ENCODE measurements around the gene ENTPD6.

DNA sequence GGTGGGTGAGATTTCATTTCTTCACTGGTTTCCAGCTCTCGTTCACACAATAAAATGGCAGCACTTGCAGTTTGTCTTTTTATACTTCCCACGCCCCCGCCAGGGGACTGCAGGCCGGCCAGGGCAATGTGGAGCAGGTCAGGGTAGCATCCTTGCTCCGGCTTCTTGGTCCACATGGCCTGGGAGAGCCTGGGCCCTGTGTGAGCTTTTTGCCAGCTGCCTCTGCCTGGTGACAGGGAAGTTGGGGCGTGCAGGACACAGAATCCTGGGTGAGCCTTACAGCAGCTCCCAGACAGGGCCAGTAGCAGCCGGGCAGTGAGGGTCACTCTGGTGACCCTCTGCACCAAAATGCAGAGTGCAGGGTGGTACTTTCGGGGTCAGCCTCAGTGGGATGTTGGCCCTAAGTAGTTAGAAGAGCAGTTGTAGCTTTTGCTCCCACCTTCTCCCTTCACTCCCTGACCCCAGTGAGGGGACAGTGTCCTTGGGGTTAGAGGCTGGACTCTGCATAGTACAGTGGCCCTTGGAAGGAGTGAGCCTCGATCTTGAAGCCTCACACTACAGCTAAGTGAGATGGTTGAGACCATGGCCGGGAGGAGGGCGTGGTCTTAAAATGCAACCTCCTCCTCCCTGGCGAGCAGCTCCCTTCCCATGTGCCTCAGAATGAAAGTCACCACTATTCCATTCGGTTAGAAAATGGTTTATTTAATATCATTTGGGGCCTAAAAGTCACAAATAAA lies 76.1 kb downstream of the ENTPD6 start:
- TF ChIP-seq POLR2A (IDR thresholded peaks at IDR 0.05), result no peak
- TF ChIP-seq, protein P1, sequence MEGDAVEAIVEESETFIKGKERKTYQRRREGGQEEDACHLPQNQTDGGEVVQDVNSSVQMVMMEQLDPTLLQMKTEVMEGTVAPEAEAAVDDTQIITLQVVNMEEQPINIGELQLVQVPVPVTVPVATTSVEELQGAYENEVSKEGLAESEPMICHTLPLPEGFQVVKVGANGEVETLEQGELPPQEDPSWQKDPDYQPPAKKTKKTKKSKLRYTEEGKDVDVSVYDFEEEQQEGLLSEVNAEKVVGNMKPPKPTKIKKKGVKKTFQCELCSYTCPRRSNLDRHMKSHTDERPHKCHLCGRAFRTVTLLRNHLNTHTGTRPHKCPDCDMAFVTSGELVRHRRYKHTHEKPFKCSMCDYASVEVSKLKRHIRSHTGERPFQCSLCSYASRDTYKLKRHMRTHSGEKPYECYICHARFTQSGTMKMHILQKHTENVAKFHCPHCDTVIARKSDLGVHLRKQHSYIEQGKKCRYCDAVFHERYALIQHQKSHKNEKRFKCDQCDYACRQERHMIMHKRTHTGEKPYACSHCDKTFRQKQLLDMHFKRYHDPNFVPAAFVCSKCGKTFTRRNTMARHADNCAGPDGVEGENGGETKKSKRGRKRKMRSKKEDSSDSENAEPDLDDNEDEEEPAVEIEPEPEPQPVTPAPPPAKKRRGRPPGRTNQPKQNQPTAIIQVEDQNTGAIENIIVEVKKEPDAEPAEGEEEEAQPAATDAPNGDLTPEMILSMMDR (IDR thresholded peaks at IDR 0.05 in 8 of 11, conservative IDR thresholded peaks at IDR 0.05 in 3 of 11), result no peak

Data from spleen (tissue), 7 donors.